Muscle layer of duodenum (tissue), 2 donors: Measurements from ENCODE around the gene ANKS6.

Experiments used
- H3K27ac ChIP-seq: one replicate; pipeline ENCODE4 v1.7.0; 2013; ENCODE audit warnings: mild to moderate bottlenecking, low read length
- H3K27me3 ChIP-seq: one replicate; pipeline ENCODE4 v1.7.0; 2013; ENCODE audit warnings: low read depth, mild to moderate bottlenecking, control low read depth, low read length
- H3K36me3 ChIP-seq, 2 donors: one replicate each; pipeline ENCODE4 v1.7.0; 2013; ENCODE audit warnings: low read length in 2 of 2, control low read depth in 1 of 2, mild to moderate bottlenecking in 1 of 2; ENCODE audit not compliant: insufficient read depth in 2 of 2, control insufficient read depth in 1 of 2
- H3K4me1 ChIP-seq, 2 donors: one replicate each; pipeline ENCODE4 v1.7.0; 2013; ENCODE audit warnings: low read length in 2 of 2, mild to moderate bottlenecking in 2 of 2, control low read depth in 1 of 2, moderate library complexity in 1 of 2; ENCODE audit not compliant: insufficient read depth in 2 of 2, control insufficient read depth in 1 of 2
- H3K4me3 ChIP-seq, 2 donors: one replicate each; pipeline ENCODE4 v1.7.0; 2013; ENCODE audit warnings: low read length in 2 of 2, low read depth in 1 of 2, mild to moderate bottlenecking in 1 of 2
- H3K9me3 ChIP-seq, 2 donors: one replicate each; pipeline ENCODE4 v1.7.0; 2013; ENCODE audit warnings: low read length in 2 of 2, control low read depth in 1 of 2, mild to moderate bottlenecking in 1 of 2; ENCODE audit not compliant: control insufficient read depth in 1 of 2
- donor health status: healthy.

The ANKS6 gene

GRCh38 chr9:98706651-98707165 is 89.6 kb downstream of the ANKS6 start:
- Histone ChIP-seq H3K27ac (no peak overlapping the region), H3K4me3 (no peak overlapping the region), H3K36me3 (no peaks in the 10 kb centered on the region), H3K9me3 (no peaks in the 10 kb centered on the region), H3K27me3 (peaks cover 33% of the 10 kb centered on the region), H3K4me1 (peaks cover 0 to 26% of the 10 kb centered on the region in 2 donors)

- H3K9me3 ChIP-seq, result no peaks in the 10 kb centered on the region
- no peak overlapping the region for H3K4me3 ChIP-seq
- no peak overlapping the region for H3K27ac ChIP-seq
- peaks cover 18% of the 10 kb centered on the region for H3K27me3 ChIP-seq
- H3K36me3 ChIP-seq, result no peaks in the 10 kb centered on the region
- peaks cover 0 to 12% of the 10 kb centered on the region in 2 donors for H3K4me1 ChIP-seq
Measured at GRCh38 chr9:98702835-98703380, 93.4 kb downstream of the ANKS6 start.

- Histone ChIP-seq H3K36me3 (no peaks in the 10 kb centered on the region), H3K9me3 (no peaks in the 10 kb centered on the region), H3K27me3 (peaks cover 13% of the 10 kb centered on the region), H3K4me1 (peaks cover 0 to 6% of the 10 kb centered on the region in 2 donors), H3K4me3 (no peak overlapping the region), H3K27ac (no peak overlapping the region)
Measured at GRCh38 chr9:98702340-98702739, 94.0 kb downstream of the ANKS6 start.

- Histone ChIP-seq H3K9me3 (no peaks in the 10 kb centered on the region), H3K27me3 (peaks cover 7% of the 10 kb centered on the region), H3K27ac (no peak overlapping the region), H3K36me3 (no peaks in the 10 kb centered on the region), H3K4me3 (no peak overlapping the region), H3K4me1 (no peaks in the 10 kb centered on the region)
Measured at GRCh38 chr9:98701576-98701975, 94.8 kb downstream of the ANKS6 start.

- Histone ChIP-seq H3K9me3 (no peaks in the 10 kb centered on the region), H3K27me3 (peaks cover 4% of the 10 kb centered on the region), H3K36me3 (no peaks in the 10 kb centered on the region), H3K4me1 (no peaks in the 10 kb centered on the region), H3K4me3 (no peak overlapping the region), H3K27ac (no peak overlapping the region)
Measured at GRCh38 chr9:98700801-98701200, 95.6 kb downstream of the ANKS6 start.

- no peak overlapping the region for H3K27ac ChIP-seq
- H3K4me3 ChIP-seq, result no peak overlapping the region
- H3K9me3 ChIP-seq, result no peaks in the 10 kb centered on the region
- no peaks in the 10 kb centered on the region for H3K36me3 ChIP-seq
- no peaks in the 10 kb centered on the region for H3K27me3 ChIP-seq
- H3K4me1 ChIP-seq, result no peaks in the 10 kb centered on the region
Measured at GRCh38 chr9:98698856-98699255, 97.5 kb downstream of the ANKS6 start.

- Histone ChIP-seq H3K4me3 (no peak overlapping the region), H3K27ac (no peak overlapping the region), H3K9me3 (no peaks in the 10 kb centered on the region), H3K36me3 (no peaks in the 10 kb centered on the region), H3K4me1 (no peaks in the 10 kb centered on the region), H3K27me3 (no peaks in the 10 kb centered on the region)
Measured at GRCh38 chr9:98694943-98695342, 101.4 kb downstream of the ANKS6 start.

- no peaks in the 10 kb centered on the region for H3K9me3 ChIP-seq
- H3K36me3 ChIP-seq, result no peaks in the 10 kb centered on the region
- no peaks in the 10 kb centered on the region for H3K27me3 ChIP-seq
- H3K4me1 ChIP-seq, result no peaks in the 10 kb centered on the region
- H3K4me3 ChIP-seq, result no peak overlapping the region
- no peak overlapping the region for H3K27ac ChIP-seq
Measured at GRCh38 chr9:98692392-98692791, 104.0 kb downstream of the ANKS6 start.

- H3K27me3 ChIP-seq, result no peaks in the 10 kb centered on the region
- H3K4me3 ChIP-seq, result no peak overlapping the region
- H3K36me3 ChIP-seq, result no peaks in the 10 kb centered on the region
- no peak overlapping the region for H3K27ac ChIP-seq
- no peaks in the 10 kb centered on the region for H3K4me1 ChIP-seq
- H3K9me3 ChIP-seq, result no peaks in the 10 kb centered on the region
Measured at GRCh38 chr9:98691890-98692289, 104.5 kb downstream of the ANKS6 start.

- Histone ChIP-seq H3K27me3 (no peaks in the 10 kb centered on the region), H3K9me3 (no peaks in the 10 kb centered on the region), H3K4me3 (no peak overlapping the region), H3K36me3 (no peaks in the 10 kb centered on the region), H3K4me1 (no peaks in the 10 kb centered on the region), H3K27ac (no peak overlapping the region)
Measured at GRCh38 chr9:98690686-98691085, 105.7 kb downstream of the ANKS6 start.

GRCh38 chr9:98688710-98689495 is 107.5 kb downstream of the ANKS6 start:
- H3K27me3 ChIP-seq, result no peaks in the 10 kb centered on the region

More at GRCh38 chr9:98688710-98689495, 107.5 kb downstream of the ANKS6 start:
- Histone ChIP-seq H3K36me3 (no peaks in the 10 kb centered on the region), H3K4me3 (no peak overlapping the region), H3K27ac (no peak overlapping the region), H3K4me1 (no peaks in the 10 kb centered on the region), H3K9me3 (no peaks in the 10 kb centered on the region)
